ENCODE data around the gene HPSE2. TPM values are rescaled to one million over a fixed set of nuclear protein-coding genes. Genes with fewer than 3 reads are reported as not detected.

HPSE2 gene
- polyA plus RNA-seq, 1 experiment, result not detected

DNA sequence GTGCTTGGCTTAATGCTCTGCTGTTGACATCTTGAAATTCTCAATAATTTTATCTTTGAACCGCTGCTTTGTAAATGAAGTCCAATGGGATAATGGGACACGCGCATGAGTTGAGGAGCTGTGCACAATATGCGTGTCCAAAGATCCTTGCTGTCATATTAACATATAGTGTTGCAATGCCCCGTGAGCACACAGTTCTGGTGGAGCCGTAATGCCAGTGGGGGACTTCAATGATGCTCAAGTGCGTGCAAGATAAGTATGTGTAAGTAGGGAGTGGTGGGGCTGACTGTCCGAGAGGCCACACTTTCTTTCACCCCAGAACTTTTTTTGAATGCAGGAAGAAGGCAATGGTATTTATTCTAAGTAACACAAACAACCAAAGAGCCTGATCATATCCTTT is 711.5 kb downstream of the HPSE2 start:
- DNase-seq (ENCODE audit: low read depth, low spot score), result no peak
- Histone ChIP-seq H3K9me3 (ENCODE audit: control insufficient read depth, insufficient read depth, low read length) (no peaks in the 10 kb centered on the region), H3K4me3 (ENCODE audit: low read depth, low read length) (no peak overlapping the region), H3K27ac (ENCODE audit: low read depth, low read length) (no peak overlapping the region), H3K27me3 (ENCODE audit: control insufficient read depth, insufficient read depth, low read length) (no peaks in the 10 kb centered on the region)
- POLR2A ChIA-PET, result no interaction called here
- TF ChIP-seq, protein P1, sequence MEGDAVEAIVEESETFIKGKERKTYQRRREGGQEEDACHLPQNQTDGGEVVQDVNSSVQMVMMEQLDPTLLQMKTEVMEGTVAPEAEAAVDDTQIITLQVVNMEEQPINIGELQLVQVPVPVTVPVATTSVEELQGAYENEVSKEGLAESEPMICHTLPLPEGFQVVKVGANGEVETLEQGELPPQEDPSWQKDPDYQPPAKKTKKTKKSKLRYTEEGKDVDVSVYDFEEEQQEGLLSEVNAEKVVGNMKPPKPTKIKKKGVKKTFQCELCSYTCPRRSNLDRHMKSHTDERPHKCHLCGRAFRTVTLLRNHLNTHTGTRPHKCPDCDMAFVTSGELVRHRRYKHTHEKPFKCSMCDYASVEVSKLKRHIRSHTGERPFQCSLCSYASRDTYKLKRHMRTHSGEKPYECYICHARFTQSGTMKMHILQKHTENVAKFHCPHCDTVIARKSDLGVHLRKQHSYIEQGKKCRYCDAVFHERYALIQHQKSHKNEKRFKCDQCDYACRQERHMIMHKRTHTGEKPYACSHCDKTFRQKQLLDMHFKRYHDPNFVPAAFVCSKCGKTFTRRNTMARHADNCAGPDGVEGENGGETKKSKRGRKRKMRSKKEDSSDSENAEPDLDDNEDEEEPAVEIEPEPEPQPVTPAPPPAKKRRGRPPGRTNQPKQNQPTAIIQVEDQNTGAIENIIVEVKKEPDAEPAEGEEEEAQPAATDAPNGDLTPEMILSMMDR (IDR thresholded peaks at IDR 0.05; ENCODE audit: low read depth, low read length), result no peak
- CTCF ChIA-PET, result no interaction called here

DNA sequence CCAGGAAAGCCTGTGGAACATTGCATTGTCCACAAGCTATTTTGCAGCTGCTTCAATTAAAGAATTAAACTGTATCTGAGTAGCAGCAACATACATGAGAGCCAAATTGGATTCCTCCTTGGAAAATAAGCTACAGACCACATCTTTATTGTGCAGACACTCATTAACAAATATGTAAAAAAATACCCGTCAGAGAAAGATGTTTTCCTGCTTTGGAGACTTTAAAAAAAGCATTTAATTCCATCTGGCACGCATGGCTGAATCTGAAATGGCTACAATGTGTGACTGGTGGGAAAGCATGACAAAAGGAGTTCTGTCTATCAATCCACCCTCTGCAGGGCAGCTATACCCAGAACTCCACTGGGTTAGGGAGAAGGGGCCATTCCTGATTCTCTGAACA is 715.8 kb downstream of the HPSE2 start:
- CTCF ChIA-PET, result no interaction called here
- TF ChIP-seq, protein P1 (IDR thresholded peaks at IDR 0.05; ENCODE audit: low read depth, low read length), result no peak

DNA sequence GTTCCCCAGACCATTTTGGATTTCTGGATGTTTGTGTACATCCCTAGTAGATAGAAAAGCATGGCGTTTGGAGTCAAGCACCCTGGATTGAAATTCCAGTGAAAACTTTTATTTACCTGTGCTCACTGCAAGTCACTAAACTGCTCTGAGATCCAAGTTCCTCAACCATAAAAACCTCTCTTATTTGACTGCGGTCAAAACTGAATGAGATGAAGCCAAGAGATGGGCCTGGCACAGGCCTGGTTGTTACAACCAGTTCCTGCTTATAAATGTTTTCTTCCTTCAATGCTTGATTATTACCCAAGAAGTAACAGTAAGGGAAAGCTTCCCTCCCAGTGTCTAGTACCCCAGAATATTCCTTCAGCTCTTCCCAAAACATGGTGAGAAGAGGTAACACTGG is 718.0 kb downstream of the HPSE2 start:
- ChIA-PET POLR2A (no interaction called here), CTCF (no interaction called here)
- Histone ChIP-seq H3K27ac (ENCODE audit: low read depth, low read length) (no peak overlapping the region), H3K27me3 (ENCODE audit: control insufficient read depth, insufficient read depth, low read length) (no peaks in the 10 kb centered on the region), H3K4me3 (ENCODE audit: low read depth, low read length) (no peak overlapping the region), H3K9me3 (ENCODE audit: control insufficient read depth, insufficient read depth, low read length) (no peaks in the 10 kb centered on the region)
- no peak for DNase-seq (ENCODE audit: low read depth, low spot score)
- TF ChIP-seq, protein P1 (IDR thresholded peaks at IDR 0.05; ENCODE audit: low read depth, low read length), result no peak

More for the DNA sequence above, 715.8 kb downstream of the HPSE2 start:
- Histone ChIP-seq H3K9me3 (ENCODE audit: control insufficient read depth, insufficient read depth, low read length) (no peaks in the 10 kb centered on the region), H3K27ac (ENCODE audit: low read depth, low read length) (no peak overlapping the region), H3K27me3 (ENCODE audit: control insufficient read depth, insufficient read depth, low read length) (no peaks in the 10 kb centered on the region), H3K4me3 (ENCODE audit: low read depth, low read length) (no peak overlapping the region)
- DNase-seq (ENCODE audit: low read depth, low spot score), result no peak
- POLR2A ChIA-PET, result no interaction called here

DNA sequence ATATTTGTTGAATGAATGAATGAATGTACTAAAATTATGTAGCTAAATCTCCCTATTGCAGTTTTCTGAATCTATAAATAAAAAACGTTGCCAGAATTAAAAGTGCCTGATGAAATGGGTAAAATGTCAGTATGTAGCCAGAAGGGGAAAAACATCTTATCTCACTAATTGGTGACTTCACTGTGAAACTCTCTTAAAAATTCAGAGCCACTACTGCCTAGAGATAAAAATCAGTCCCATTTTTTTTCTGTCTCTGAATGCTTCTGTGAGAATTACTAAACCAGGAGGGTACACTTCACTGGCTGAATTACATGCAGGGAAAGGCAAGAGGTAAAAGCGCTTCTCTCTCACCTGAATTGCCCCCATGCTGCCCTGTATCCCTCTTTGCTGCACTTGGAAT is 719.3 kb downstream of the HPSE2 start:
- CTCF ChIA-PET, result no interaction called here
- H3K27me3 ChIP-seq (ENCODE audit: control insufficient read depth, insufficient read depth, low read length), result no peaks in the 10 kb centered on the region
- POLR2A ChIA-PET, result no interaction called here
- no peaks in the 10 kb centered on the region for H3K9me3 ChIP-seq (ENCODE audit: control insufficient read depth, insufficient read depth, low read length)
- H3K4me3 ChIP-seq (ENCODE audit: low read depth, low read length), result no peak overlapping the region
- DNase-seq (ENCODE audit: low read depth, low spot score), result no peak
- TF ChIP-seq, protein P1 (IDR thresholded peaks at IDR 0.05; ENCODE audit: low read depth, low read length), result no peak
- H3K27ac ChIP-seq (ENCODE audit: low read depth, low read length), result no peak overlapping the region

DNA sequence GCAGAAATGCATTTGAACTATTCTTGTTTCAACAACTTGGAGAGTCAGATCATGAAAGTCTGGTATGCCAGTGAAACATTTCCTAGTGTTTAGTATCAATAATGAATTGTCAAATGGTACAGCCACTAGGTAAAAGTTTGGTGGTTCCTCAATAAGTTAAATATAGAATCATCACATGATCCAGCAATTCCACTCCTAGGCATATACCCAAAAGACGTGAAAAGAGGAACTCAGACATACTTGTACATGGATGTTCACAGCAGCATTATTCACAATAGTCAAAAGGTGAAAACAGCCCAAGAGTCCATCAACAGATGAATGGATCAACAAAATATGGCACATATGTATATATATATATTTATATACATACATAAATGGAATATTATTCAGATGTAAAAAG is 721.9 kb downstream of the HPSE2 start:
- ChIA-PET POLR2A (no interaction called here), CTCF (no interaction called here)
- Histone ChIP-seq H3K4me3 (ENCODE audit: low read depth, low read length) (no peak overlapping the region), H3K27me3 (ENCODE audit: control insufficient read depth, insufficient read depth, low read length) (no peaks in the 10 kb centered on the region), H3K9me3 (ENCODE audit: control insufficient read depth, insufficient read depth, low read length) (no peaks in the 10 kb centered on the region), H3K27ac (ENCODE audit: low read depth, low read length) (no peak overlapping the region)
- TF ChIP-seq, protein P1 (IDR thresholded peaks at IDR 0.05; ENCODE audit: low read depth, low read length), result no peak
- DNase-seq (ENCODE audit: low read depth, low spot score), result no peak

All from AG04450 (cell line).